ENCODE data around the gene SORCS2.

SORCS2 gene

DNA sequence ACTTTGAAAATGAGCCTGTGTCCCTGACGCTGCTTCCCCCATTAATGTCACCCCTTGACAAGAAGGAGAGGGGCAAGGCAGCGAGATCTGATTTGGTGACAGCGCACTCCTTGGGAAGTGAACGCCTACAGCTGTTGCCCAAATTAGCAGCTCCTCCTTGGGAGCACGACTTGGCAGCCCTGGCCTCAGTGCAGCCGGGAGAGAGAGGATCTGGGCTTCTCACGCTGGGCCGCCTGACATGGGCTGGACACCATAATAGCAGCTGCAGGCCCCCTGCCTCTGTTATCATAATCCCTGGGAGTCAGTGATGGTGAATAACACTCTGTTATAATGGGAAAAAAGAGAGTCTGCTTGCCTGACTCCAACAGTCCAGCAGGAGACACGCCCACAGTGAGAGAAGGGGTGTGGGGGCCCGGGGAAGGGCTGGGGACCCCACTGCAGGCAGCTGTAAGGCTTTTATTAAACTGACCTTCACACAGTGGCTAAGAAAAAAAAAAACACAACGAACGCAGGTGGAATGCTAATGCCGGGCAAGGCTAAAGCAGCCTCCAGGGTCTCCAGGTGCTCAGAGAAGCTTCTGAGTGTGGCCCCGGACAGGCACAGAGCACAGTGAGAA lies 169.1 kb downstream of the SORCS2 start:
- no peak for DNase-seq

DNA sequence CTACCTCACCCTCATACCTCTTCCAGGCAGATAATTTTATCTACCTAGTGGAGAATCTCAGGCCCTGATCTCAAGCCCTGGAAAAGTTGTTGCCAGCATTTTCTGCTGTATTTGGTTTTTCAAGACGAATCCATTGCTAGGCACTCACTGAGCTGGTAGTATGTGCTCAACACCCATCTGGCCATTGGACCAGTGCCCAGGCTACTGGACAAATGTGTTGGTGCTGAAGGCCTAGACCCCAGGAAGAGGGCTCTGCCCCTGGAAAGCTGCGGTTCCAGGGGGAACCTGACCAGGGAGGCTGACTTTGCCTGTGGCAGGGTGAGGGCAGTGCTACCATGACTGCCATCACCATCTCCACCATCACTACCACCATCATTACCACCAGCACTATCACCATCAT lies 170.0 kb downstream of the SORCS2 start:
- no peak for DNase-seq

DNA sequence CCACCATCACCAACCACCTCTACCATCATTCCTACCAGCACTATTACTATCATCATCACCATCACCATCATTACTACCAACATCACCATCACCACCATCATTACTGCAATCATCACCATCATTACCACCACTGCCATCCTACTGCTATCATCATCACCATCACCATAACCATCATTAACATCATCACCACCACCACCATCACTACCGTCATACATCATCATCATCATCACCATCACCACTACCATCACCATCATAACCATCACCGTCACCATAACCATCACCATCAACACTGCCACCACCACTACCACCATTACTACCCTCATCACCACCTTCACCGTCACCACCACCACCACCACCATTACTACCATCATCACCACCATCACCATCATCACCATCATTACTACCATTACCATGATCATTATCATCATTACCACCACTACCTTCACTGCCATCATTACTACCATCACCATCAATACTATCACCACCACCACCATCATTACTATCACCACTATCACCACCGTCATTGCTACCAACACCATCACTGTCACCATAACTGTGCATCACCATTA lies 170.6 kb downstream of the SORCS2 start:
- DNase-seq, result no peak

DNA sequence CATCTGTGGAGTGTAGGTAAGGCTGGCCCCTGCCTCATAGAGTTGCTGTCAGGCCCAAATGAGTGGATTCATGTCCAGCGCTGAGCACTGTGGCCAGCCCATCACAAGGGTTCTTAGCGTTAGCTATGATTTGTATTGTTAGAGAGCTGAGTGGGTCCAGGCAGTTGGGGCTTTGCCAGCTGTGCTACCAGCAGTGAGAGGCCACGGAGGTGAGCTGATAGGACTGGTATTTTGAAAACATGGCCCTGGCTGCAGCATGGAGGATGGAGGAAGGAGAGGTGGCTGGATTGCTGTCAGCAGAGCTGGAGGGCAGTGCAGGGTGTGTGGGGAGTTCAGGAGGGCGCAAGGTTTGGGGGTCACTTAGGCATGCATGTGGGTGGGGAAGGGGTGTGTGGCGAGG lies 172.6 kb downstream of the SORCS2 start:
- no peak for DNase-seq

DNA sequence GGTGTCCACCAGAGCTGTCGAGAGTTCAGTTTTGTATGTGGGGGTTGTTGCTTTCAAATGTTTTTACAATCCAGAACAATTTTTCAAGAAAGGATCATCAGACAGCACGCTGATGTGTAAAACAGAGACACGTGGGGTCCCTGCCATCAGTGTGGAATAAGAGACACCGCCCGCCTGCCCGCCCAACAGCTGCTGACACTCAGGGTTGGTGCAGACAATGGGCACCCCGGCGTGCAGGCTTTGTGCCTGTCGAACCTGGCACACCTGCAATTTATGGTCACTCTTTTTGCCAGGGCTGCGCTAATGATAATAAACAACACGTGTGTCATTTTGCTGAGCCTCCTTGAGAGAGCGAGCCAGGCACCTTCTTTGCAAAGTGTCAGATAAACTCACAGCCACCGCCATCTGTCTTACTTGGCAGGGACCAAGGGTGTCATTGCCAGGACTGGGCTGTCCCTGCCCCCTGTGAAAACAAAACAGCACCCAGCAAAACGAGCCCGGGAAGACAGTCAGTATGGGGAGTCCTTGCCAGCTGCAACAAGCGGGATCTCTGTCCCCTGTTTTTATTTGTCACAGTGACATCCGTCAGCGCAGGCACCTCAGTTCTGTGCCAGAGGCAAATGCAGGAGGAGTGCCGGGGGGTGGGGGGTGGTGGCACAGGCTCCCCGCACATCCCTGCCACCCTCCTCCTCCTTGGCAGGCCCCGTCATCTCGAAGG lies 173.3 kb downstream of the SORCS2 start:
- no peak for DNase-seq

DNA sequence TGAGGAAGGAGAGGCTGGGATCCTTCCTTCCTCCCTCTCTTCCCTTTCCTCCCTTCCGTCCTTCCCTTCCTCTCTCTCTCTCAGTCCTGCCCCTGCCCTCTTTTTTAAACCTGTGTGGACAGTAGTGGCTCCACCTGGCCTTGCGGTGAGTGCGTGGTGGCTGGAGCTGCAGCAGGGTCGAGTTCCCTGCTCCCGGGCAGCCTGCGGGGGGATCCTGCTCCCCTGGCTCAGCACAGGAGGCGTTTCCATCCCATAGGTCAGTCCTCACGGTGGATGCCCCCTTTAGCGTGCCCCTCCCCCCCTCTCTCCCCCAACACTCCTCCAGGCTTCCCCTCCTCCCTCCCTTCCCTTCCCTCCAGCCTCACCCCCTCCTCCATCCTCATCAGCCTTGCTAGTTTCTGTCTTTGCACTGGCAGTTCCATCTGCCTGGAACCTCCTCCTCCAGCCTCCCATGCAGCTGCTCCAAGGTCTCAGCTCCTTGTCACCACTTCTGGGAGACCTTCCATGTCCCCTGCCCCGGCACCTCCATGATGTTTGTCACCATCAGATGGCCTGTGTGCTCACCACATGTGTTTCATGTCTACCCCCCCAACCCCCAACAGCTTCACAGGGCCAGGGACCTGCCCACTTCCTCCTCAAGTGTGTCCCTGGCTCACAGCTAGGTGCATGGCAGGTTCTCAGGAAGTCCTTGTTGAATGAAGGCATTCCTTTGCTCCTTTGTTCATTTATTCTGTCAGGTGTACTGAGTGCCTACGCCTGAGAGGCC lies 174.0 kb downstream of the SORCS2 start:
- DNase-seq, result no peak

DNA sequence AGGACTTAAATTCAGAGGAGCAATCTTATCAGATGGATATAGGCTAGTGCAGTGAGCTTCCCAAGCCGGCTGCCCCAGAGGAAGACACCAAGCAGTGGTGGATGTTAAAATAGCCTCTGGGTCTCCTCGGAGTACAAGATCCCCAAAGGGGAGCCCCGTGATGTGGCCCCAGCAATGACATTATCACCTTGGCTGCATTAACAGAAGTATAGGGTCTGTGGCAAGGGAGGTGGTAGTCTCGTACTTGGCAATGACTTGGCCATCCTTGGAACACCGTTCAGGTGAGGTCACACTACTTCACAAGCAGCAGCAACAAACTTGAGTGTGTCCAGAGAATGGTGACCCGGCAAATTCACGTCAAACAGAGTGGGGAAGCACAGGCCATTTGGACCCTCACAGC lies 174.6 kb downstream of the SORCS2 start:
- DNase-seq, result no peak

DNA sequence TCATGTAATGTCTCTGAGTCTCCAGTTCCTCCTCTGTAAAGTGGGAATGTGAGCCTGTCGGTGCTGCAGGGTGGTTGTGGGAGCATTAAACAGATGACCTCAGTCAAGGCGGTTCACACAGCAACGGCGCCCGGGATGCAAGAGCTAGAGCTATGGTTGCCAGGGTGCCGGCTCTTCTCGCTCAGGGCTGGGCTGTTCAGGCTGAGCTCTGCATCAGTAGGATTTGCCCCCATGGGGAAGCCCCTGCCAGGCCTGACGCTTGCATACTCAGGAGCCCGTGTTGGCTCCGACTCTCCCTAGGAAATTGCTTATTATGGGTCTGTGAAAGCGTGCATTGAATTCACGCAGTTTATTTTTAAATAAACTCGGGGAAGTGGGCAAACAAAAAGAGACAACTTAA lies 175.1 kb downstream of the SORCS2 start:
- no peak for DNase-seq

DNA sequence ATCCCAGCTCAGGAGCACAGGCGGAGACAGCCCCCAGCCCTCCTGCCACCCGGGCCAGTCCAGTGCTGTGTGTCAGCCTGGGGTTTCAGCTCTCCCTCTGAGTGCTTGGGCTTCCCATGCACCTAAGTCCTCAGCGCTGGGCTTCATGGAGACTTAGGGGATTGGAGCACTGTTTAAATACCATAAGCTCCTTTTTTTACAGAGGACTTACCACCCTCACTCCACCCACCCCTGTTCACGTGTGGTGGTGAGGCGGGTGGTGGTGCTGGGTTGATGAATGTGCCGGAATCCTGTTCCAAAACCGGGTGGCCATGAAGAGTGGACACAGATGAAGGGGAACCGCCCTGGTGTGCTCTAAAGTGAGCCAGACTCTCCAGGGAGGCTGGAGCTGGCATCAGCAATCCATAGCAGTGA lies 175.5 kb downstream of the SORCS2 start:
- no peak for DNase-seq

DNA sequence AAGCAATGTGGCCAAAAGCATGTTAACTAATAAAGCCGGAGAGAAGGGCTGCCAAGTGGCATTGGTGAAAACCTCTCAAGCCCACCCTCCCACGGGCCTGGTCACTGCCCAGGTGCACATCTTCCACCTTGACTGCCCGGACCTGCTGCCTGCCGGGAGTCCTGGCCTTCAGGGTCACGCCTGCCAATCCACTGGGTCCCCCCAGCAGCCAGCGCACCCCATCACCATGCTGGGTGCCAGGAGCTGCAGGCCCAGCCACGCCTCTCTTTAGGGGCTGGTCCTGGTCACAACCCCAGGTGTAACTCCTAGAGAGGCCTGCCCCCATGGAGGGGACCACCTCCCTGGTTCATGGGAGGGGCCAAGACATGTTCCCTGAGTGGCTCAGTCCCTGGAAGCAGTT lies 176.0 kb downstream of the SORCS2 start:
- DNase-seq, result no peak

DNA sequence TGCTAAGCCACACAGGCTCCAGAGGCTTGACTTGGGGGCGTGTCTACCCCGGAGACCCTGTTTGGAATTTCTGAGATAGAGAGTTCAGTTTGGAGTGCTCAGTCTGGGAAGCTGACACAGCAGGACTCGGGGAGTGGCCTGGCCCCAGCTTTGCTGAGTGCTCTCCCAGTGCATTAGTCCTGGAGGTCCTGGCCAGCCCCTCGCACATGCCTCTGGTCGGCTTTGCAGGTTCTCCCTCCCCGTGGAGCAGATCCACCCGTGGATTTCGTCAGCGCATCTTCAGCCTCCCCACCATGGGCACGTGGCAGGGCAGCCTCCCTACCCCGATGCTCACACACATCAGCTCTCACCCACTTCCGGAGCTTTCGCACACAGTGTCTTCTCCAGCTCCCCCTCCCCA lies 177.2 kb downstream of the SORCS2 start:
- DNase-seq, result no peak

DNA sequence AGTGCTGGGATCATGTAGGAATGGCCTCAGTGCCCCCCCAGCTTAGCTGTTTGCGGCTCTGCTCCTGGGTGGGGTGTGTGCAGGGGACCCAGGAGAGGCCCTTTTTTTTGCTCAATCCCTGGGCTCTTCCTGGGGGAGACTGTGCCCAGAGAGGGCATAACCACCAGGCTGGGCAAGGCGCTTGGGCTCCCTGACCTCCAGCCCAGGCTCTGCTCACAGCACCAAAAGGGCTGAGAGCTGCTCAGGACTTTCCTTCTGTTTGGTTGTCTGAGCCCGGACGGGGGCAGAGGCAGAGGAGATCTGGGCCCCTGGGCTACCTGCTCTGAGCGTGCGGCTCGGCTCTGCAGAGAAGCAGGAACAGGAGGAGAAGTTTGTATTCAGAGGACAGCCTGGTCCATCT lies 177.7 kb downstream of the SORCS2 start:
- DNase-seq, result no peak

DNA sequence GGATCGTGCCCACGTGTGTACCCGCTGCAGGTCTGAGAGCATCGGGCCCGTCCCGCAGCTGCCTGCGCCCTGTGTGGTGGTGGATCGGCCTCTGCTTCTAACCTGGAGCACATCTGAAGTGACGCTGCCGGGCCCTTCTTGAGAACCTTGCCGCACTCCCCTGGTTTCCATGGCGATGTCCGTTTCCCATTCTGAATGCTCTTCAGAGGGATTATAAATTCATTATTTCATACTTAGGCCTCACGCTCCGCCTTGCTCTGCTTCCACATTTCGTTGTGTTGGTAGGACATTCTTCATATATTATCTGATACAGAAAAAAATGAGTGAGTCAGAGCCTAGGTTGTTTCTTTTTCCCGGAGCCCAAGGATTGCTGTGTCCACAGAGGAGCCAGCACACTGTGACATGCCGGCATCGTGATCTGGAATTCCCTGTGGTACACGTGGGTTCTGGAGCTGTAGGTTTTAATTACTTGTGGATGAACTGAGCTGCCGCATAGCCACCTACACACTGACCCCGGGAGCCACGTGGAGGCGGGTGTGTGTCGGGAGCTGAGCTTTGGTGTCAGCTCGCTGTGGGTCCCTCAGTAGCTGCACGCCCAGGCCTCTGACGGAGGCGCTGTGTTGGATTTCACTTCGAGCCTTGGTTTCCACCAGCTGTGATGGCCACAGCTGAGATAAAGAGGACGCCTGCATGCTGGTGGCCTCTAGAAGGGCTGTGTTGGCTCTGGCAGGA lies 179.0 kb downstream of the SORCS2 start:
- DNase-seq, result no peak

DNA sequence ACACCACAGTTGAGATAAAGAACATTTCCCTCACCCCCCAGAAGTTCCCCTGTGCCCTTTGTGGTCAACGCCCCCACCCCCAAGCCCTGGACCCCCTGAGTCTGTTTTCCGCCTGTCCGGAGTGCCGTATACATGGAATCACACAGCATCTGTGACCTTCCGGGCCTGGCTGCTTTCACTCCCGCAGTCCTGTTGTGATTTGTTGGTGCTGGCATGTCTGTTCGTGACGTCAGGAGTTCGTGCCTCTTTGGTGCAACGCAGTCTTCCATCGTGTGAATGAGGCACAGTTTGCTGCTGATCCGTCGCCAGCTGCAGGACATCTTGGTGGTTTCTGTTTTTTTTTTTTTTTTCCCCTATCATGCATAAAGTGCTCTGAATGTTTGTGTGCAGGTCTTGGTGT lies 180.3 kb downstream of the SORCS2 start:
- DNase-seq, result no peak

DNA sequence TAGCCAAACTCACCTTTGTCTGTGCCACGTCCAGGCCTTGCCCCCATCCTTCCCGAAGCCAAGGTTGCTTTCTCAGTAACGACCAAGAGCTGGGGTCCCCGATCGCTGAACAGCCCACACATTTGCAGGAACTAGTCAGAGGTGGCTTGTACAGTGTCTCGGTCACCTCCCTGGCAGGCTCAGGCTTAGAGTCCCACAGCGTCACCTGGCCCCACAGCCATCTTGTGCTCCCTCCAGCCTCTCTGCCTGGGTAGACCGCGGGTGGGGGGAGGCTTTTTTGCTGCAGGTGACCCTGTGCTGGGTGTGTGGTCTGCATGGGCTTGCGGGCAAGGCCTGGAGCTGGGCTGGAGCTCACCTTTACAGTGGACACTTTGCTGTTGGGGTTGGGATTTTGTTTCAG lies 182.2 kb downstream of the SORCS2 start:
- DNase-seq, result no peak

DNA sequence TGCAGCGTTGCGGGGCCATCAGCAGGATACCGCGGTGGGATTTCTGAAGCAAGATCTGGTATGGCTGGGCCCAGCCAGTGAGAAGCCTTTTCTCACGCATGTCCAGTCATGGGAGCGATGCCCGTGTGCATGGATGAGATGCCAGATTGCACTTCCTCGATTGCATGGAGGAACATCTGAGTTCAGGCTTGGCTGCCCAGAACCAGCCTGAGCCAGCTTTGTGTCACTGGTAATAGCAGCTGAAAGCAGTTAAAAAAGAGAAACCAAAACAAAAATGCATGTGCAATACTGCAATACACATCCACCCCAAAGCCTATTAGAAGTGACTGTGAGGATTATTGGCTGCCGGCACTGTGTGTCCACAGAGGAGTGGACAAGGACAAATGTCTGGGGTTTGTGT lies 183.1 kb downstream of the SORCS2 start:
- no peak for DNase-seq

DNA sequence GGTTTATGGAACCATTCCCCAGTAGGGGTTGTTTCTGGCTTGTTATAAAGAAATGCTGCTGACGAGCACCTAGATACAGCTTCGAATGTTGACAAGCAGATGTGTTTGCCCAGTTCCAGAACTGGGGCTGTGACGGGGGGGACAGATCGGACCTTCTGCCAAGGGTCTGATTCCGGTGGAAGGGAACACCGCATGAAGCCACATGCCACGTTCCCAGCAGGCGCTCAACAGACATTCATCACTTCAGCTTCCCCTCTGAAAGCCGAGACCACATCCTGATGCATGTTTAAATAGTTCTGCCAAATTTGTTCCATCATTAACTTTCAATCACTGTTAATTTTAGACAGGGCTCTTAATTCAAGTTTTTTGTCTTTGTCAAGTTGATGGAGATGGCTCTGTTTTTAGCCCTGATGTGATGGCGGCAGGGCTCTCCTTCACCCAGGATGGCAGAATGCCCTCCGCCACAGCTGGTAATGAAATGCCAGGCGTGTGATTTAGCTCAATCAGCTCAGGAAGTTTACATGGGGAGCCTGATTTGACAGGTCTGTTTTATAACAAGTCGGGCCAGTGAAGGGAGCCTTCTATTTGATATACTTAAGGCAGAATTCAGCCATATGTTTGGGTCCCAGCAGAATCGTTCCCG lies 185.0 kb downstream of the SORCS2 start:
- DNase-seq, result no peak

DNA sequence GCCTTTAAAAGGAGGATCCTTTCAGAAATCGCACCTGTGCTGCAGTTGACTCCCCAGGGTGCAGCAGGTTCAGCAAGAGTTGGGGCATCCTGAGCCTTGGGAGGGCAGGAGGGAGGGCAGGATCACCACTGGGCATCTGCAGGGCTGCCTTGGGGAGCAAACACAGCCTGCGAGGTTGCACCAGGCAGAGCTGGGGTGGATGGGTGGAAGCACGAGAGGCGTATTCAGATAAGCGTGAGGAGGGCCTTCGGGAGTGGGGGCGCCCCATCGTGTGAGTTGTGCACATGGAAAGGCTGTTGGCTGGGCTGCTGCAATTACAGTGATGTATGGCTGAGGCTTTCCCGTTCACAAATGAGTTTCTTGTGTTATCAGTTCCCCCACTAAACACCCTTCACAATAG lies 186.8 kb downstream of the SORCS2 start:
- DNase-seq, result no peak

DNA sequence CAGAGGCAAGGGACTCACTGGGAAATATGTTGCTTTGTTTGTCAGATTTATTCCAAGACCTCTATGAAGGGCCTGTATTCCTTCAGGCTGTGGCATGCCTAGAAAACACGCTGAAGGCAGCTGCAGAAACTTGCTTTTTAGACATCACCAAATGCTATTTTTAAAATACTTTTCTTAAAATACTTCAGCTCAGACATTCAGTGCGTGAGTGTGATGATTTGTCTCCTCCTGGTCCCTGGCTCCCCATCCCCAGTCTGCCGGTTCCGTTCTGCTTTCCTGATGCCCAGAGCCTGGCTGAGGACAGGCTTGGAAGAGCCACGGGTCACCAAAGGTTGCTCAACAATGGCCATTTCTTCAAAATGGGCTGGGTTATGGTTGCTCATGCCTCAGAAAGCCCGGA lies 187.4 kb downstream of the SORCS2 start:
- no peak for DNase-seq

DNA sequence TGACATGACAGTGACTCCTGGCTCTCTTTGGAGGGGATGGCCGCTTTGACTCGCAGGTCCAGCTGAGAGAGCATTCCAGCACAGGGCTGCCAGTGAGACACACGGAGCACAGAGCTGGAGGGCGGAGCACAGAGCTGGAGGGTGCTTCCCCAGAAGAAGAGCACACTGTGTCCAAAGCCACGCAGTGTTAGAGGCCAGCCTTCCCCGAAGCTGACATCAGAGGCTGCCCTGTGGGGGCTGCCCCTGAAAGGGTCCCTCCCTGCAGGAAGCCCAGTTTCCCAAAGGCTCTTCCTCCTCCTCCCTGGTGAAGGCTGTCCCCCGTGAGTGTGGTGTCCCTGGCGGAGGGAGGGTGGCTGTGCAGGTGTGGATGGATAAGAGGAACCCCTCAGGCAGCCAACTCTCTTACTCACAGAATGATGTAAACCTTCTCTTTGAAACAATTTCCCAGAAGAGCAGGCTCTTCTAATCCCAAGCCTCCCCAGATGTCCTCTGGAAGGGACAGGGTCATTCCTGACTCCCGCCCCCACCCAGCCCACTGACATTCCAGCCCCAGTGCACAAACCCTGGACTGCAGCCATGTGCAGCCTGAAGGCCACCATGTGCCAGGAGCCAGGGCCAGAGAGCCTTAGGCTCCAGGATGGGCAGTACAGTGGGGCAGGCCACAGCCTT lies 189.0 kb downstream of the SORCS2 start:
- no peak for DNase-seq

DNA sequence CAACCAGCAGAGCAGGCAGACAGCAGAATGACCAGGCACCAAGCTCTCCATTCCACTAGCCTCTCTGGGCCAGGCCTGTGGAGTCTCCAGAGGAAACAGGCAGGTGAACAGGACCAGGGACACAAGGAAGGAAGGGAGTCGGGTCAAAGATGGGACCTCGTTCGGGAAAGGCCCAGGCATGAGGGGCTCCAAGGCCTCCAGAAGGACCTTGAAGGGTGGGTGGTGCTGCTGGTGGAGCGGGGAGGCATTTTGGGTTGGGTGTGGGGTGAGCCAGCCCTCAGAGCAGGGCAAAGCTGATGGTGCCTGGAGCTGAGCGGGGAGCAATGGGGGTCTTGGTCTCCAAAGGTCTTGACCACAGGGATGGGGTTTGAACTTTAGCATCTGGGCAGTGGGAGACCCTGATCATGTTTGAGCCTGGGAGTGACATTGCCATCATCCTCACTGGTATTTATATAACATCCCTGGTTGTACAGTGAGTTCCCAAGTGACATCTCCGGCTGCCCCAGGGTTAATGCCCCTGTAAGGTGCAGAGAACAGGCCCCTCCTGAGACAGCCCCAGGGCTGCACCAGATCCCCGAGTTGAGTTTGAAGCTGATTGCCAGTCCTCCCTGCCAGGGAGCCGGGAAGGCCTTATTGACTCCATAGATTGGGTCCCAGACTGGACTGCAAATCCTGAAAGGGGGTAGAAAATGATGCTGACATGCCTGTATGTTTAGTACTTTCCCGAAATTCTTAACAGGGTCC lies 189.7 kb downstream of the SORCS2 start:
- DNase-seq, result no peak
